ENCODE data around the gene SOX13.

SOX13 gene

GRCh38 chr1:204132718-204133117 is 59.8 kb downstream of the SOX13 start:
- DNase-seq (ENCODE audit: low spot score) = no peak

- no peak for DNase-seq (ENCODE audit: low spot score)
These were observed 61.2 kb downstream of the SOX13 start for GRCh38 chr1:204134103-204134502.

GRCh38 chr1:204136814-204137213 is 63.9 kb downstream of the SOX13 start:
- DNase-seq (ENCODE audit: low spot score) = no peak

GRCh38 chr1:204139088-204139487 is 66.2 kb downstream of the SOX13 start:
- DNase-seq (ENCODE audit: low spot score) = no peak

- DNase-seq (ENCODE audit: low spot score) = no peak
These were observed 67.0 kb downstream of the SOX13 start for GRCh38 chr1:204139952-204140351.

GRCh38 chr1:204141131-204141530 is 68.2 kb downstream of the SOX13 start:
- DNase-seq (ENCODE audit: low spot score) = no peak

GRCh38 chr1:204142032-204142974 is 69.4 kb downstream of the SOX13 start:
- DNase-seq (ENCODE audit: low spot score) = no peak

- DNase-seq (ENCODE audit: low spot score) = no peak
These were observed 70.5 kb downstream of the SOX13 start for GRCh38 chr1:204143276-204144041.

- no peak for DNase-seq (ENCODE audit: low spot score)
These were observed 72.2 kb downstream of the SOX13 start for GRCh38 chr1:204145033-204145504.

GRCh38 chr1:204146309-204146708 is 73.4 kb downstream of the SOX13 start:
- no peak for DNase-seq (ENCODE audit: low spot score)

- DNase-seq (ENCODE audit: low spot score) = no peak
These were observed 74.0 kb downstream of the SOX13 start for GRCh38 chr1:204146965-204147364.

- no peak for DNase-seq (ENCODE audit: low spot score)
These were observed 74.8 kb downstream of the SOX13 start for GRCh38 chr1:204147406-204148383.

- no peak for DNase-seq (ENCODE audit: low spot score)
These were observed 76.2 kb downstream of the SOX13 start for GRCh38 chr1:204149107-204149506.

GRCh38 chr1:204149635-204150565 is 77.0 kb downstream of the SOX13 start:
- no peak for DNase-seq (ENCODE audit: low spot score)

GRCh38 chr1:204150702-204151551 is 78.0 kb downstream of the SOX13 start:
- DNase-seq (ENCODE audit: low spot score) = no peak

- peak; percentile 43 for DNase-seq (ENCODE audit: low spot score)
These were observed 78.8 kb downstream of the SOX13 start, which contains the start of gene ETNK2 for GRCh38 chr1:204151552-204152309. Gene ETNK2 (minus strand): TSS chr1:204152044. CDS start chr1:204151852, 192 bp downstream.

GRCh38 chr1:204152310-204153044 is 79.6 kb downstream of the SOX13 start:
- no peak for DNase-seq (ENCODE audit: low spot score)

GRCh38 chr1:204153667-204154066 is 80.8 kb downstream of the SOX13 start:
- DNase-seq (ENCODE audit: low spot score) = no peak

All from CD4-positive, alpha-beta T cell treated with Interleukin-6 at 100 ng/mL for 8 hours (primary cell).